CD14-positive monocyte (primary cell): ENCODE data around the gene NGDN. TPM values are rescaled to one million over a fixed set of nuclear protein-coding genes. Genes with fewer than 3 reads are reported as not detected.

Experiments used
- DNase-seq, 3 donors: peaks; one replicate each; pipeline ENCODE4 v3.0.0-alpha.2; 2011 to 2022
- H2AFZ ChIP-seq: 2 replicates; pipeline ENCODE4 v1.6.0; 2012; ENCODE audit warnings: mild to moderate bottlenecking, low read depth, low read length, inconsistent platforms; ENCODE audit not compliant: insufficient read depth, poor library complexity, severe bottlenecking
- H3K27ac ChIP-seq, 2 donors: 1 replicate in 1 of 2; 2 replicates in 1 of 2; pipeline ENCODE4 v1.5.1; 2012 to 2013; ENCODE audit warnings: low read length in 2 of 2, control low read depth in 1 of 2, inconsistent platforms in 1 of 2, low read depth in 1 of 2, mild to moderate bottlenecking in 1 of 2
- H3K27me3 ChIP-seq, 2 donors: one replicate each; pipeline versions ENCODE4 v1.6.0 to v1.6.1; 2011 to 2013; ENCODE audit warnings: low read length in 2 of 2; ENCODE audit not compliant: control insufficient read depth in 2 of 2, insufficient read depth in 2 of 2
- H3K36me3 ChIP-seq, 2 donors: replicated peaks in 1 of 2; 1 replicate in 1 of 2; 2 replicates in 1 of 2; pipeline versions ENCODE4 v1.5.1 to v1.6.1; 2012 to 2013; ENCODE audit warnings: low read length in 2 of 2, control low read depth in 1 of 2, inconsistent platforms in 1 of 2, mild to moderate bottlenecking in 1 of 2; ENCODE audit not compliant: insufficient read depth in 2 of 2, control insufficient read depth in 1 of 2
- H3K4me1 ChIP-seq, 2 donors: 1 replicate in 1 of 2; 2 replicates in 1 of 2; pipeline versions ENCODE4 v1.5.1 to v1.6.1; 2012 to 2013; ENCODE audit warnings: low read length in 2 of 2, control low read depth in 1 of 2, inconsistent platforms in 1 of 2, mild to moderate bottlenecking in 1 of 2, moderate library complexity in 1 of 2; ENCODE audit not compliant: insufficient read depth in 2 of 2, control insufficient read depth in 1 of 2
- H3K4me2 ChIP-seq: replicated peaks from 2 replicates; pipeline ENCODE3; 2012; ENCODE audit warnings: low read length, moderate library complexity, mild to moderate bottlenecking; ENCODE audit not compliant: poor library complexity, severe bottlenecking; ENCODE audit errors: extremely low read depth
- H3K4me3 ChIP-seq, 3 experiments: fragments of 200-600 bp in 1 of 3; sonication (generic) in 1 of 3; replicated peaks in 1 of 3; 1 replicate in 2 of 3; 2 replicates in 1 of 3; pipeline ENCODE4 v1.5.1; 2011 to 2013; ENCODE audit warnings: low read length in 3 of 3, mild to moderate bottlenecking in 3 of 3, control low read depth in 2 of 3, low read depth in 2 of 3, inconsistent platforms in 1 of 3, moderate library complexity in 1 of 3
- H3K79me2 ChIP-seq: 2 replicates; pipeline ENCODE4 v1.6.0; 2012; ENCODE audit warnings: mild to moderate bottlenecking, control low read depth, inconsistent platforms, low read length, moderate library complexity; ENCODE audit not compliant: insufficient read depth
- H3K9ac ChIP-seq: 2 replicates; pipeline ENCODE4 v1.6.0; 2017; ENCODE audit warnings: low read length, mild to moderate bottlenecking; ENCODE audit not compliant: insufficient read depth, poor library complexity, severe bottlenecking
- H3K9me3 ChIP-seq, 2 donors: replicated peaks in 1 of 2; 1 replicate in 1 of 2; 2 replicates in 1 of 2; pipeline versions ENCODE4 v1.5.1 to v1.6.1; 2012 to 2013; ENCODE audit warnings: low read length in 2 of 2, control low read depth in 1 of 2; ENCODE audit not compliant: control insufficient read depth in 1 of 2, insufficient read depth in 1 of 2
- H4K20me1 ChIP-seq: 2 replicates; pipeline ENCODE4 v1.6.0; 2012; ENCODE audit warnings: mild to moderate bottlenecking, low read length, control low read depth, moderate library complexity; ENCODE audit not compliant: insufficient read depth
- H3K27ac Mint-ChIP-seq, 7 donors: one replicate each; pipeline ENCODE4 v1.8.0; 2020; ENCODE audit warnings: mild to moderate bottlenecking in 7 of 7, mixed read lengths in 7 of 7, moderate library complexity in 6 of 7, inconsistent platforms in 2 of 7
- H3K27me3 Mint-ChIP-seq, 3 donors: one replicate each; pipeline ENCODE4 v1.8.0; 2021 to 2022; ENCODE audit warnings: low read depth in 3 of 3, mild to moderate bottlenecking in 3 of 3, mixed read lengths in 3 of 3, moderate library complexity in 3 of 3, inconsistent platforms in 1 of 3
- H3K36me3 Mint-ChIP-seq, 2 donors: one replicate each; pipeline ENCODE4 v1.8.0; 2020; ENCODE audit warnings: mixed read lengths in 2 of 2, inconsistent platforms in 1 of 2, mild to moderate bottlenecking in 1 of 2
- H3K4me1 Mint-ChIP-seq: one replicate; pipeline ENCODE4 v1.8.0; 2020; ENCODE audit warnings: mild to moderate bottlenecking, mixed read lengths
- H3K4me3 Mint-ChIP-seq, 2 donors: one replicate each; pipeline ENCODE4 v1.8.0; 2020; ENCODE audit warnings: mild to moderate bottlenecking in 2 of 2, mixed read lengths in 2 of 2, moderate library complexity in 1 of 2
- H3K9me3 Mint-ChIP-seq, 7 donors: one replicate each; pipeline ENCODE4 v1.8.0; 2020 to 2022; ENCODE audit warnings: mixed read lengths in 7 of 7, mild to moderate bottlenecking in 6 of 7, moderate library complexity in 6 of 7, inconsistent platforms in 2 of 7
- CTCF ChIP-seq: fragments of 200-600 bp; IDR thresholded peaks from one replicate; pipeline ENCODE4 v1.8.0; 2022; ENCODE audit warnings: antibody characterized with exemption, mild to moderate bottlenecking
- WGBS: methylation state at CpG from one replicate; pipeline ENCODE4 v1.1.5; 2013; ENCODE audit warnings: missing lambda C conversion rate; ENCODE audit not compliant: insufficient coverage; 5-methylcytosine and 5-hydroxymethylcytosine counted together
- intact Hi-C, 2 donors: fragments of 100-400 bp; cut with micrococcal nuclease; formaldehyde crosslinking; loops; one replicate each; pipeline versions ENCODE4 v1.15.0 to v1.15.1; 2023
- polyA plus RNA-seq, 3 donors: library from polyadenylated mRNA; depleted of rRNA in 1 of 3; unstranded in 2 of 3; stranded (reverse) in 1 of 3; fragments of 300-500 nt in 2 of 3; fragments of >200 nt in 1 of 3; fragmentation: Illumina TruSeq in 2 of 3; gene quantifications; 1 replicate in 2 of 3; 2 replicates in 1 of 3; pipeline ENCODE4 v1.2.3, GENCODE V29; 2012 to 2021

NGDN gene
- polyA plus RNA-seq, 3 donors: 22.7 to 44.5 (median 26.8) TPM

DNA sequence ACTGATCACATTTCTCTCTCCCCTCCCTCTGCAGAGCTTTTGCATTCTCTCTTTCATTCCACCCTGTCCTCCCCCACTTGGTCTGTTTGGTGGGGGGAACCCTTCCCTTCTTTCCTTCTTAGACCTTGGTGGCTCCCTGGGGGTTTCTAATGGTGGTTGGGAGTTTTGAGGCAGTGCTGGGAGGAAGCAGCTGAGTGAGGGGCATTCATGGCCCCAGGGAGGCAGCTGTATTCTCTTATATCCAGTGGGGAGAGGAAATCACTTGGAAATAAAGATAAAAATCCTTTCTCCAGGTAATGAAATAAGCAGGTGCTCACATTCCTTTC is 13.3 kb downstream of the NGDN start:
- no peak overlapping the region for H3K9ac ChIP-seq
- peaks cover 20 to 60% of the 10 kb centered on the region in 2 donors for H3K36me3 ChIP-seq
- no peak overlapping the region for H3K4me2 ChIP-seq
- H2AFZ ChIP-seq: no peak overlapping the region
- peaks cover 0 to 2% (median 0%) of the 10 kb centered on the region in 3 donors for H3K27me3 Mint-ChIP-seq
- peaks cover 5% of the 10 kb centered on the region for H4K20me1 ChIP-seq
- no peaks in the 10 kb centered on the region for H3K27me3 ChIP-seq
- H3K4me3 ChIP-seq: no peak overlapping the region
- H3K27ac Mint-ChIP-seq: no peak overlapping the region
- no peaks in the 10 kb centered on the region for H3K9me3 ChIP-seq
- intact Hi-C loops: no loop called here
- no peak overlapping the region for H3K4me3 Mint-ChIP-seq
- DNase-seq: no peak
- no peaks in the 10 kb centered on the region for H3K4me1 Mint-ChIP-seq
- no peaks in the 10 kb centered on the region for H3K4me1 ChIP-seq
- H3K27ac ChIP-seq: no peak overlapping the region
- no peaks in the 10 kb centered on the region for H3K9me3 Mint-ChIP-seq
- no peak for TF ChIP-seq CTCF
- peaks cover 33 to 45% of the 10 kb centered on the region in 2 donors for H3K36me3 Mint-ChIP-seq
- H3K79me2 ChIP-seq: no peaks in the 10 kb centered on the region

DNA sequence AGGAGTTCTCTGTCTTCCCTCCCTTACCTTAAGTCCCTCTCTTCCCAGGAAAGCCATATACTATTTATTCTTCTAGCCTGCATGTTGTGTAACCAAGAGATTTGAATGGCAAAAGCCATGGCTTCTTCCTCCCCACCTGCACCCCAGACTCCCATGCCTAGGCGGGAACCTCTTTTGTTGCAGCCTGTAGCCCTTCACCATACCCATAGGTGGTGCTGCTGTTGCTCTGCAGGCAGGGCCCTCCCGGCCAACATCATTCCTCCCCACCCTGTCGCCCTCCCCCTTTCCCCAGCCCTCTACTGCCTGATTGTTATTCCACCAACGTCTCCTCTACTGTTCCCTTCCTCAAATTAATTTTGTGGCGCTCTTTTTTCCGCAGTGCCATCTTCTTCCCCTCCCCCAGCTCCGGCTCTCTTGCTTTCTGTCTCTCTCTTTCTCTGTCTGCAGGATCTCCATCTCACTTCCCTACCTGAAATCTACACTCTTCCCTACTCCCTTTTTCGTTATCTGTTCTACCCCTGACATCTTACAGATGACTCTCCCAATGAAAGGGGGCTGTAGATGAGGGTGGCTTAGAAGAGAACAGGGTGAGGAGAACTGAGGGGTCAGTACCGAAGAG is 13.8 kb downstream of the NGDN start:
- intact Hi-C loops: no loop called here
- peaks cover 0 to 2% (median 0%) of the 10 kb centered on the region in 3 donors for H3K27me3 Mint-ChIP-seq
- H3K9ac ChIP-seq: no peak overlapping the region
- no peak overlapping the region for H3K4me3 ChIP-seq
- H3K27ac Mint-ChIP-seq: no peak overlapping the region
- H3K9me3 ChIP-seq: no peaks in the 10 kb centered on the region
- no peaks in the 10 kb centered on the region for H3K79me2 ChIP-seq
- no peak for DNase-seq
- peaks cover 4% of the 10 kb centered on the region for H4K20me1 ChIP-seq
- no peaks in the 10 kb centered on the region for H3K4me1 ChIP-seq
- H3K27me3 ChIP-seq: no peaks in the 10 kb centered on the region
- no peak overlapping the region for H3K27ac ChIP-seq
- H3K36me3 Mint-ChIP-seq: peaks cover 30 to 42% of the 10 kb centered on the region in 2 donors
- no peak for TF ChIP-seq CTCF
- H3K36me3 ChIP-seq: peaks cover 17 to 62% of the 10 kb centered on the region in 2 donors
- 82% methylated on average over 8 of the region's 9 CpGs for WGBS
- no peaks in the 10 kb centered on the region for H3K4me1 Mint-ChIP-seq
- no peak overlapping the region for H2AFZ ChIP-seq
- no peak overlapping the region for H3K4me2 ChIP-seq
- H3K4me3 Mint-ChIP-seq: no peak overlapping the region
- H3K9me3 Mint-ChIP-seq: no peaks in the 10 kb centered on the region
